Heart right ventricle (tissue), 16 donors: ENCODE data around the gene BHLHE41. TPM values are rescaled to one million over a fixed set of nuclear protein-coding genes. Genes with fewer than 3 reads are reported as not detected.

ENCODE experiments used
- ATAC-seq, 8 donors: fragments of 200-7000 bp; cut with Tn5 transposase; one replicate each; pipeline ENCODE4 v1.9.1; 2020; ENCODE audit warnings: mild to moderate bottlenecking in 8 of 8, moderate library complexity in 8 of 8, moderate number of reproducible peaks in 1 of 8
- DNase-seq, 2 donors: peaks; one replicate each; pipeline ENCODE4 v3.0.0-alpha.2; 2020
- H3K27ac ChIP-seq, 10 donors: fragments of 200-600 bp; sonication (generic) in 2 of 10; one replicate each; pipeline versions ENCODE4 v1.5.0 to v1.8.0; 2020 to 2022; ENCODE audit warnings: mild to moderate bottlenecking in 3 of 10
- H3K27me3 ChIP-seq, 7 donors: fragments of 200-600 bp; one replicate each; pipeline ENCODE4 v1.8.0; 2021 to 2022; ENCODE audit warnings: mild to moderate bottlenecking in 2 of 7
- H3K36me3 ChIP-seq, 9 donors: fragments of 200-600 bp; sonication (generic) in 1 of 9; one replicate each; pipeline versions ENCODE4 v1.5.0 to v1.8.0; 2020 to 2022; ENCODE audit warnings: mild to moderate bottlenecking in 2 of 9
- H3K4me1 ChIP-seq, 9 donors: fragments of 200-600 bp; sonication (generic) in 1 of 9; one replicate each; pipeline versions ENCODE4 v1.5.0 to v1.8.0; 2020 to 2022; ENCODE audit warnings: mild to moderate bottlenecking in 4 of 9
- H3K4me3 ChIP-seq, 10 donors: fragments of 200-600 bp; sonication (generic) in 2 of 10; one replicate each; pipeline versions ENCODE4 v1.5.0 to v1.8.0; 2020 to 2022; ENCODE audit warnings: mild to moderate bottlenecking in 7 of 10, moderate library complexity in 2 of 10
- H3K9me3 ChIP-seq, 11 donors: fragments of 200-600 bp in 10 of 11; sonication (generic) in 2 of 11; one replicate each; pipeline versions ENCODE4 v1.5.0 to v1.8.0; 2013 to 2022; ENCODE audit warnings: mild to moderate bottlenecking in 2 of 11, control low read depth in 1 of 11, moderate library complexity in 1 of 11
- CTCF ChIP-seq, 9 donors: fragments of 200-600 bp; sonication (generic) in 2 of 9; IDR thresholded peaks; one replicate each; pipeline versions ENCODE4 v1.5.0 to v1.8.0; 2021 to 2022; ENCODE audit warnings: antibody characterized with exemption in 9 of 9, mild to moderate bottlenecking in 5 of 9, moderate library complexity in 1 of 9
- WGBS, 2 donors: extraction: QIAGEN DNeasy Blood & Tissue Kit; methylation state at CpG; one replicate each; pipeline ENCODE4 v1.1.7; 2013; ENCODE audit warnings: inconsistent platforms in 1 of 2; 5-methylcytosine and 5-hydroxymethylcytosine counted together
- intact Hi-C, 10 donors: fragments of 100-400 bp; cut with DNase I; formaldehyde crosslinking; loops; one replicate each; pipeline versions ENCODE4 v1.11.1 to v1.14.2; 2022
- polyA plus RNA-seq, 2 donors: library from polyadenylated mRNA; stranded (reverse); fragments of 200-250 nt; gene quantifications; one replicate each; pipeline ENCODE4 v1.2.3, GENCODE V29; 2013
- total RNA-seq, 10 donors: library from RNA; stranded (reverse); fragmentation: NEBNext Ultra II Directional in 3 of 10; extraction: Animal tissue kit (Norgen Biotek cat#: 25700) in 3 of 10; gene quantifications; one replicate each; pipeline versions ENCODE4 v1.2.1 to v1.2.4, GENCODE V29; 2021 to 2023
- donor health status: Arrhythmogenic right ventricular cardiomyopathy.
- donor health status: ischemic (EF 13 %, LVEDD 7.1; RV severe dilation, severe dysfunction).
- donor health status: healthy with polysubstance abuse.
- donor health status: DM: no; HTN: yes; CAD: no.
- donor health status: DM: no; HTN: no; CAD: no.
- donor health status: ischemic (EF 25% LVEDD 6.9; RV normal size, moderate dysfunction).
- donor health status: ischemic (EF 25% LVEDD 5.7; RV mildly dilated, moderate dysfunction).
- donor health status: healthy.
- donor health status: DM: yes; HTN: yes; CAD: no.
- donor health status: Ischemic cardiomyopathy.
- donor health status: ischemic (EF 35%, LVEDD 5.7; RV mildly dilated, moderate dysfunction).
- donor health status: nonischemic (EF 11% LVEDD 7.7; RV severe dilation, severe dysfunction).
- donor health status: DM: yes; HTN: yes; CAD: no.
- donor health status: PGD.
- donor health status: ischemic (EF 29% LVEDD 5.4; RV normal size, mild dysfunction).
- donor health status: nonischemic (EF 23%, LVEDD 6.1; RV moderate dilation, normal function).

BHLHE41 gene
- total and polyA plus RNA-seq, 12 donors, result 5.7 to 80.1 (median 39.8) TPM

- DNase-seq (no peak), ATAC-seq (no peak)
- H3K4me3 ChIP-seq, result no peak overlapping the region
- intact Hi-C loops, result no loop called here
- TF ChIP-seq CTCF (IDR thresholded peaks at IDR 0.05), result no peak
- WGBS, 2 donors, result 89 to 96% methylated on average over 1 of the region's 1 CpG
- no peaks in the 10 kb centered on the region for H3K27me3 ChIP-seq
- H3K36me3 ChIP-seq, result no peaks in the 10 kb centered on the region
- no peaks in the 10 kb centered on the region for H3K4me1 ChIP-seq
- no peak overlapping the region for H3K27ac ChIP-seq
- peaks cover 0 to 12% (median 0%) of the 10 kb centered on the region in 11 donors for H3K9me3 ChIP-seq
Observed at GRCh38 chr12:26080911-26081310, 43.9 kb downstream of the BHLHE41 start.

- 95 to 98% methylated on average over 2 of the region's 2 CpGs for WGBS, 2 donors
- intact Hi-C loops, result no loop called here
Observed at GRCh38 chr12:26077915-26078702, 46.7 kb downstream of the BHLHE41 start.

More at GRCh38 chr12:26077915-26078702, 46.7 kb downstream of the BHLHE41 start:
- Histone ChIP-seq H3K4me1 (no peaks in the 10 kb centered on the region), H3K4me3 (no peak overlapping the region), H3K9me3 (peaks cover 0 to 8% (median 0%) of the 10 kb centered on the region in 11 donors), H3K36me3 (peaks cover 0 to 2% (median 0%) of the 10 kb centered on the region in 9 donors), H3K27me3 (no peaks in the 10 kb centered on the region), H3K27ac (no peak overlapping the region)
- no peak for TF ChIP-seq CTCF (IDR thresholded peaks at IDR 0.05)
- DNase-seq (no peak), ATAC-seq (no peak)

Other genes starting within 250 kb of the BHLHE41 start
- 10 to 100 TPM; 18.8 to 43.9 (median 29.3) TPM for gene RASSF8, start 166.4 kb downstream of the BHLHE41 start, total RNA-seq
- 1 to 10 TPM; 5.7 to 6.0 TPM for gene RASSF8, start 166.4 kb downstream of the BHLHE41 start, polyA plus RNA-seq
- 100 to 1,000 TPM in 4 of 10 donors, 10 to 100 TPM in 6; 34.0 to 115 (median 95.5) TPM for gene SSPN, start 70.5 kb upstream of the BHLHE41 start, total RNA-seq
- 10 to 100 TPM in 1 of 2 donors, 1 to 10 TPM in 1; 5.9 to 13.0 TPM for gene SSPN, start 70.5 kb upstream of the BHLHE41 start, polyA plus RNA-seq